WERI-Rb-1 (cell line): ENCODE results near the gene ITGB5.

Experiments
- DNase-seq: peaks from one replicate; pipeline ENCODE4 v3.0.0-alpha.2; 2020
- H3K27ac ChIP-seq: fragments of 250-450 bp; sonication (Bioruptor Pico); 2 replicates; pipeline ENCODE4 v1.5.1; 2020; ENCODE audit warnings: mild to moderate bottlenecking, moderate library complexity
- H3K27me3 ChIP-seq: fragments of 250-450 bp; sonication (Bioruptor Pico); 2 replicates; pipeline ENCODE4 v1.5.1; 2021; ENCODE audit warnings: mild to moderate bottlenecking, low read depth, moderate library complexity; ENCODE audit not compliant: insufficient read depth, severe bottlenecking
- H3K36me3 ChIP-seq: fragments of 250-450 bp; sonication (Bioruptor Pico); 2 replicates; pipeline ENCODE4 v1.5.1; 2020; ENCODE audit warnings: mild to moderate bottlenecking, moderate library complexity
- H3K4me3 ChIP-seq: 2 replicates; pipeline ENCODE4 v1.5.1; 2011; ENCODE audit warnings: low read depth, mild to moderate bottlenecking, control low read depth, low read length
- H3K9me3 ChIP-seq: fragments of 250-450 bp; sonication (Bioruptor Pico); 2 replicates; pipeline ENCODE4 v1.5.1; 2021; ENCODE audit warnings: mild to moderate bottlenecking, moderate library complexity; ENCODE audit not compliant: severe bottlenecking
- TF ChIP-seq, protein P1 (sequence below): IDR thresholded peaks from 2 replicates; pipeline ENCODE4 v1.5.1; 2011; ENCODE audit warnings: low read depth, mild to moderate bottlenecking, control low read depth, inconsistent platforms, low read length

ITGB5 gene

DNA sequence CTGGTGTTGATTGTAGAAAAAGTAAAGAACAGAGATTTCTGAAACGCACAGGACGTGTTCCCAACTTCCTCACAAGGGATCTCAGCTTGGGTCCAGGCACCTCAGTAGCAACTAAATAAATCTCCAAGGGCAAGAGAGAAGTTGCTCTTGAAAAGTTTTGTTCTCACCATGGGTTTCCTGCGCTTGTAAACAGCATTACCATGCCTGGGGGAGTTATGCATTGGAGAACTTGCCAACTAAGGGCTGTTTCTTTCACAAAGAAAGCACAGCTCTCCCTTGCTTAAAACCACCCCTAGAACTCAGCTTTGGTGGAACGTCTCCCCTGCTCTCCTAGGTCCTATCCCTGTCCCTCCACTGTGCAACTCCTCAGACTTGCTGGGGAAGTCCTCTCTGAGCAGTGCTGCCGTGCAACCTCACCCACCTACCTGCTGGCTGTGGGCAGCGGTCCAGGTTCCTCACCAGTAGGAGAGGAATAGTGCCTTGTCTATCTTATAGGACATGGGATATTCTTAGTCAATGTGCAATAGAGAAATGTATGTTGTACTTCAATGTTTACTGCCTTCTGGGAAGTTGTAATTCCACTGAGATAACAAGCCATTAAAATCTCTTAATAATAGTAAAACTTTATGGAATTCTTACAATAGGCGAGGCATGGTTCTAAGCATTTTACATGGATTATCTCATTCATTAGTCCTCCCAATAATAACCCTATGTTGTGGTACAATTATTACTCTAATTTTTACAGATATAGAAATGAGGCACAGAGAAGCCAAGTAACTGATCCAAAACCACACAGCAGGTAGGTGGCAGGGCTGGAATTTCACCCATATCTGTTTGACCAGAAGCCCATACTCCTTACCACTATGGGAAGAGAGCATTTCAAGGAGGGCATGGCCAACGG, 105.4 kb downstream of the ITGB5 start:
- DNase-seq, result no peak
- no peaks in the 10 kb centered on the region for H3K9me3 ChIP-seq
- H3K4me3 ChIP-seq, result 0 out of 2 replicates have a peak overlapping the region, but pooled peaks have one; percentile 31
- H3K27me3 ChIP-seq, result no peaks in the 10 kb centered on the region
- H3K27ac ChIP-seq, result no peak overlapping the region
- TF ChIP-seq, protein P1, sequence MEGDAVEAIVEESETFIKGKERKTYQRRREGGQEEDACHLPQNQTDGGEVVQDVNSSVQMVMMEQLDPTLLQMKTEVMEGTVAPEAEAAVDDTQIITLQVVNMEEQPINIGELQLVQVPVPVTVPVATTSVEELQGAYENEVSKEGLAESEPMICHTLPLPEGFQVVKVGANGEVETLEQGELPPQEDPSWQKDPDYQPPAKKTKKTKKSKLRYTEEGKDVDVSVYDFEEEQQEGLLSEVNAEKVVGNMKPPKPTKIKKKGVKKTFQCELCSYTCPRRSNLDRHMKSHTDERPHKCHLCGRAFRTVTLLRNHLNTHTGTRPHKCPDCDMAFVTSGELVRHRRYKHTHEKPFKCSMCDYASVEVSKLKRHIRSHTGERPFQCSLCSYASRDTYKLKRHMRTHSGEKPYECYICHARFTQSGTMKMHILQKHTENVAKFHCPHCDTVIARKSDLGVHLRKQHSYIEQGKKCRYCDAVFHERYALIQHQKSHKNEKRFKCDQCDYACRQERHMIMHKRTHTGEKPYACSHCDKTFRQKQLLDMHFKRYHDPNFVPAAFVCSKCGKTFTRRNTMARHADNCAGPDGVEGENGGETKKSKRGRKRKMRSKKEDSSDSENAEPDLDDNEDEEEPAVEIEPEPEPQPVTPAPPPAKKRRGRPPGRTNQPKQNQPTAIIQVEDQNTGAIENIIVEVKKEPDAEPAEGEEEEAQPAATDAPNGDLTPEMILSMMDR, result no peak
- no peaks in the 10 kb centered on the region for H3K36me3 ChIP-seq

DNA sequence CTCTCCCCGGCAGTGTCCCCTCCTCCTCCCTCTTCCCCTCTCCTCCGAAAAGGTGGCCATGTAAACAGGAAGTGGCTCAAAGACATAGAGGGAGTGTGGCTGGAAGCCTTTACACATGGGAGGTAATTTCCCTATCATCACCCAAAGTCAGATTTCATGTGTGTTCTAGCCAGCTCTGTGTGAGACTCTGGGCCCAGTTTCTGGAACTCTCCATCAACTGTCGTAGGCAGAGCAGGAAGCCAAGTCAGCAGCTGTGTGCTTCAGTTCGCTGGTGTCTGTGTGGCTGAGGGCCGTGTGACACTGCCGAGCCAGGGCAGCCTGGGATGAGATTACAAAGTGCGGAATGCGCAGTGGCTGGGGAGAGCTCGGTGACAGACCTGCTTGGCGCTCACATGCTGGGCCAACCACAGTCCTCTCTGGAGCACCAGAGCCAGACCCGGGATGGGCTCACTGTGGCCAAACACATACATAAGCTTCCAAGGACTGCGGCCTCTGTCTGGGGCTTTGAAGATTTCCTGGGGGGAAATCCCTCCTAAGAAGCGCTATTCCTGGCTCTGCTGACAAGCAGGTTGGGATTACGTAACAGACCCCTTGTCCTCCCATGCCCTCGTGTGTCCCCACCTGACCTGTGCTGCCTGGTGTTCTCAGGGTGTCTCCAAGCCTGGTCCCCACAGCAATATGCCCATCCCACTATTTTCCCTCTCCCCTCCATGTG, 106.2 kb downstream of the ITGB5 start:
- TF ChIP-seq, protein P1, result no peak
- no peaks in the 10 kb centered on the region for H3K27me3 ChIP-seq
- H3K36me3 ChIP-seq, result no peaks in the 10 kb centered on the region
- no peaks in the 10 kb centered on the region for H3K9me3 ChIP-seq
- H3K27ac ChIP-seq, result peak overlapping the region; percentile 49
- peak; percentile 89 for DNase-seq
- H3K4me3 ChIP-seq, result peak overlapping the region; percentile 31

DNA sequence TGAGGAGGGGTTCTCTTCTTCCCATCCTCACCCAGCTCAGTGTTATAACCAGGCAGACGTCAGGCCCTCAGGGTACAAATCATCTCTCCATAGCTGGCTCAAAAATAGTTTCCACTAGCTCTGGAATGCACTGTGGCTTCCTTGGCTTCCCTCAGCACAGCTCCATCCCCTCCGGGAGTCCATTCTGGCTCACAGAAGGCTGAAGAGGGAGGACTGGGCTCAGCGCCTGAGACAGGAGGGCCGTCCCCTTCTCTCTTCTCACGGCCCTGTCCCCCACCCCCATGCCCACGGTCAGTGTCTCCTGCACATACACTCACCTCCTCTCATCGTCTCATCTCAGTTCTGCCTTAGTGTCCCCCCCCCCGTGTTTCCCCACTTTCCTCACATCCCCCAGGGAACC, 106.8 kb downstream of the ITGB5 start:
- Histone ChIP-seq H3K4me3 (peak overlapping the region; percentile 31), H3K27ac (no peak overlapping the region), H3K9me3 (no peaks in the 10 kb centered on the region), H3K36me3 (no peaks in the 10 kb centered on the region), H3K27me3 (no peaks in the 10 kb centered on the region)
- TF ChIP-seq, protein P1, result no peak
- no peak for DNase-seq

DNA sequence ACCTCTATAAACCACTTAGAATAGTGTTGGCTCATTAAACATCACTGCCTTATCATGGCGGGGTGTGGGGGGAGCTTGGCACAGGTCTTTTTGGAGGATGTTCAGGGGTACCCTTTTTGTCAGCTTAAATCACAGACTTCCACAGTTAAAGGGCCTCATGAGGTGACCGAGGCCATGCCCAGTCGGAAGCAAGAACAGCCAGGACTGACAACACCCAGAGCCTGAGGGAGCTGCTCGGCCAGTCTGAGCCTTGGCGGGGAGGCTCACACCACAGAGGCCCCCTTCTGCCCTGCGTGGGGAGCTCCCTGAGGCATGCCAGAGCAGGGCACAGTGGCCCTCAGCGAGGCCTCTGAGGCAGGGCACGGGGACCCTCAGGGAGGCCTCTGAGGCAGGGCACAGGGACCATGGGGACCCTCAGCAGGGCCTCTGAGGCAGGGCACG, 107.4 kb downstream of the ITGB5 start:
- TF ChIP-seq, protein P1, result no peak
- Histone ChIP-seq H3K27ac (no peak overlapping the region; the same call in 1 of the 2 replicates), H3K36me3 (no peaks in the 10 kb centered on the region), H3K27me3 (no peaks in the 10 kb centered on the region), H3K4me3 (no peak overlapping the region), H3K9me3 (no peaks in the 10 kb centered on the region)
- DNase-seq, result no peak

DNA sequence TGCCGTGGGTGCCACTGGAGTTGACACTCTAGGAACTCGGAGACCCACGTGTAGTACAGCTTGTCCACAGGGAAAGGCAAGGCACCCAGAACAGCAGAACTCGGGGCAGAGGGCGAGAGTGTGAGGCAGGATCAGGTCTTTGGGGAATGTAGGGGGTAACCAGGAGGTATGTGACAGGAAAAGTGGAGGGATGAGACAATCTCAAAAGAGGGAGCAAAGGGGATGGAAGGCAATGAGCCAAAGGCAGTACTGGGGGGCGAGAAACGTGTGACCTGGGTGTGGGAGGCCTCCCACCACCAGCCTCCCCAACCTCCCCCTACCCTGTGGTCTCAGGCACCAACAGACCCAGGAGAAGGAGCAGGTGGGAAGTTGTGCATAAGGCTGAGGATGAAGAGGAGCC, 108.0 kb downstream of the ITGB5 start:
- H3K9me3 ChIP-seq, result no peaks in the 10 kb centered on the region
- no peak overlapping the region for H3K4me3 ChIP-seq
- H3K27me3 ChIP-seq, result no peaks in the 10 kb centered on the region
- no peak for DNase-seq
- no peaks in the 10 kb centered on the region for H3K36me3 ChIP-seq
- TF ChIP-seq, protein P1, result no peak
- no peak overlapping the region for H3K27ac ChIP-seq
